OCI-LY3 (cell line): Measurements from ENCODE around the gene NUP35.

Source experiments
- EZH2phosphoT487 ChIP-seq: fragments of 200-600 bp; shearing (Covaris generic); IDR thresholded peaks from 2 replicates; pipeline ENCODE4 v1.6.1; 2018; ENCODE audit warnings: antibody characterized with exemption, mixed run types, low read depth
- TF ChIP-seq, protein P1 (sequence below): fragments of 200-600, 300-600 bp; sonication (generic); IDR thresholded peaks from 2 replicates; pipeline ENCODE4 v1.5.1; 2014; ENCODE audit warnings: antibody characterized with exemption, low read length, low read depth

DNA sequence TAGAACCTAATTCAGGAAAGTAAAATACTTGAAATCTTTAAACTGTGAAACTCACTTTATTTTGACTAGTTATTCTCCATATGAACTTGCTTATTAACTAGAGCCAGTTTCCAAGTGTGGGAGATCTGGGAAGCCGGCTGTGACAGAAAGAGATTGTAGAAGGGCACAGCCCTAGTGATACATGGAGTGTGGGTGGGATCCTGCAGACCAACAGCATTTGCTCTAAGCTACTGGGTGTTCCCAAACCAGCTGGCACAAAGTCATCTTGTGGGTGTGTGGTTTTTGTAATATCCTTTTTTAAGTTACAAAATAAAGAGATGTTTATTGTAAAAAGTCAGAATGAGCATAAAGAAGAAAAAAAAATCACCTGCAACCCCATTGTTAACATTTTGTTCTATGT lies 42.3 kb upstream of the NUP35 start:
- TF ChIP-seq, protein P1, sequence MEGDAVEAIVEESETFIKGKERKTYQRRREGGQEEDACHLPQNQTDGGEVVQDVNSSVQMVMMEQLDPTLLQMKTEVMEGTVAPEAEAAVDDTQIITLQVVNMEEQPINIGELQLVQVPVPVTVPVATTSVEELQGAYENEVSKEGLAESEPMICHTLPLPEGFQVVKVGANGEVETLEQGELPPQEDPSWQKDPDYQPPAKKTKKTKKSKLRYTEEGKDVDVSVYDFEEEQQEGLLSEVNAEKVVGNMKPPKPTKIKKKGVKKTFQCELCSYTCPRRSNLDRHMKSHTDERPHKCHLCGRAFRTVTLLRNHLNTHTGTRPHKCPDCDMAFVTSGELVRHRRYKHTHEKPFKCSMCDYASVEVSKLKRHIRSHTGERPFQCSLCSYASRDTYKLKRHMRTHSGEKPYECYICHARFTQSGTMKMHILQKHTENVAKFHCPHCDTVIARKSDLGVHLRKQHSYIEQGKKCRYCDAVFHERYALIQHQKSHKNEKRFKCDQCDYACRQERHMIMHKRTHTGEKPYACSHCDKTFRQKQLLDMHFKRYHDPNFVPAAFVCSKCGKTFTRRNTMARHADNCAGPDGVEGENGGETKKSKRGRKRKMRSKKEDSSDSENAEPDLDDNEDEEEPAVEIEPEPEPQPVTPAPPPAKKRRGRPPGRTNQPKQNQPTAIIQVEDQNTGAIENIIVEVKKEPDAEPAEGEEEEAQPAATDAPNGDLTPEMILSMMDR = no peak
- TF ChIP-seq EZH2phosphoT487 = no peak
